LHCN-M2 (cell line): Measurements from ENCODE around the gene KLHL30. TPM values are rescaled to one million over a fixed set of nuclear protein-coding genes. Genes with fewer than 3 reads are reported as not detected.
"Not testable (repeated sequence)": the region's sequence is repeated elsewhere in the genome, so short reads cannot be mapped to it uniquely, and the experiment has no call there.

ENCODE experiments used
- DNase-seq: peaks from one replicate; pipeline ENCODE4 v3.0.0-alpha.2; 2012; ENCODE audit warnings: low read depth
- total RNA-seq: library from RNA; depleted of rRNA; stranded (reverse); fragments of >200 nt; gene quantifications from 2 replicates; pipeline ENCODE4 v1.2.3, GENCODE V29; 2014

The KLHL30 gene
- total RNA-seq, 1 experiment from 2014 or later = 2.1 TPM

GRCh38 chr2:238102865-238103264 lies 35.6 kb upstream of the KLHL30 start:
- no peak for DNase-seq

GRCh38 chr2:238103465-238104225 lies 34.8 kb upstream of the KLHL30 start:
- no peak for DNase-seq

GRCh38 chr2:238104226-238104690 lies 34.2 kb upstream of the KLHL30 start:
- DNase-seq = no peak

- DNase-seq = no peak
Observed at GRCh38 chr2:238104691-238105371, 33.6 kb upstream of the KLHL30 start.

- no peak for DNase-seq
Observed at GRCh38 chr2:238105506-238106338, 32.7 kb upstream of the KLHL30 start.

GRCh38 chr2:238106339-238106697 lies 32.1 kb upstream of the KLHL30 start:
- DNase-seq = no peak

GRCh38 chr2:238106698-238107524 lies 31.6 kb upstream of the KLHL30 start:
- no peak for DNase-seq

GRCh38 chr2:238107525-238108422 lies 30.7 kb upstream of the KLHL30 start:
- DNase-seq = no peak

GRCh38 chr2:238108423-238109183 lies 29.9 kb upstream of the KLHL30 start:
- DNase-seq = no peak

- DNase-seq = no peak
Observed at GRCh38 chr2:238113611-238114010, 24.9 kb upstream of the KLHL30 start.

- no peak for DNase-seq
Observed at GRCh38 chr2:238114331-238114841, 24.1 kb upstream of the KLHL30 start.

GRCh38 chr2:238114851-238115660 lies 23.4 kb upstream of the KLHL30 start:
- DNase-seq = no peak

GRCh38 chr2:238115709-238116108 lies 22.8 kb upstream of the KLHL30 start:
- DNase-seq = not testable (repeated sequence)

GRCh38 chr2:238116298-238117198 lies 21.9 kb upstream of the KLHL30 start:
- DNase-seq = no peak

- DNase-seq = peak; percentile 26
Observed at GRCh38 chr2:238117199-238118154, 21.0 kb upstream of the KLHL30 start.
